Erythroblast (primary cell): ENCODE data around the gene GPR137B.
A peak's percentile ranks its signal among the peaks of the same experiment; 100 is the strongest.
"Not testable (repeated sequence)": the region's sequence is repeated elsewhere in the genome, so short reads cannot be mapped to it uniquely, and the experiment has no call there.

Experiments used
- DNase-seq, 2 experiments: peaks; one replicate each; lab custom pipeline; 2025; lab: John Stamatoyannopoulos, UW
- GATA1 ChIP-seq: IDR thresholded peaks from 2 replicates; pipeline ENCODE4 v1.6.1; 2011; ENCODE audit warnings: low read depth, mild to moderate bottlenecking, control low read depth, low read length, moderate library complexity
- POLR2A ChIP-seq: IDR thresholded peaks from 2 replicates; pipeline ENCODE4 v1.6.1; 2011; ENCODE audit warnings: mild to moderate bottlenecking, low read length

GPR137B gene

DNA sequence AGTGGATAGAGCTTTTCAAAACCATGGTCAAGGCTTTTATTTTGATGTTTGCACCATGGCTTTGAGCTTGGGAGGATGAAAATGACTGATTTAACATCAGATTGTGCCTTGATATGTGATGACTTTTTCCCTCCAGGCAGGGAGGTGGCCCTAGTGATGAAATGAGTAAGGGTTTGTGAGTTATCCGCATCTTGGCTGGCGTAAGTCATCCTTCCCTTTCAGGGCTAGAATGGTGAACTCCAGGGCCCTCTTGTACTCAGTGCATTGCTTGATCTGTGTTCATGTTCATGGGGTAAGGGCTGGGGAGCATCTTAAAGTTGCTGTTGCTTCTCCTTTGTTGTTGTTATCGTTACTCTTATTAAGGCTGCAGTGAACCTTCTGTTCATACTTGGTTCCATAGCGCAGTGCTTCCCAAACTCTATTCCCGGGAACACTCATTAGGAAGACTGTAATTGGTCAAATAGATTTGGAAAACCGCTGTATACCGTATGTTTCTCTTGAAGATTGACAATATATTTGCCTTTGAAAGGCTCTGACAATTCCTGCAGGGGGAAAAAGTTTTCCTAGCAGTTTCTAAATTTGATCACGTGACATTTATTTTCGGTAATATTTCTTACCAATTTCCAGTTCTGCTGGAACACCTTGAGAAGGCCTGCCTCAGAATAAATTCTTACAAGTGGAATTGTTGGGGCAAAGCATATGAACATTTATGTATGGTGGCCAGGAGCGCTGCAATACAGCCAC is 23.1 kb downstream of the GPR137B start:
- no peak for DNase-seq
- no peak for TF ChIP-seq POLR2A

DNA sequence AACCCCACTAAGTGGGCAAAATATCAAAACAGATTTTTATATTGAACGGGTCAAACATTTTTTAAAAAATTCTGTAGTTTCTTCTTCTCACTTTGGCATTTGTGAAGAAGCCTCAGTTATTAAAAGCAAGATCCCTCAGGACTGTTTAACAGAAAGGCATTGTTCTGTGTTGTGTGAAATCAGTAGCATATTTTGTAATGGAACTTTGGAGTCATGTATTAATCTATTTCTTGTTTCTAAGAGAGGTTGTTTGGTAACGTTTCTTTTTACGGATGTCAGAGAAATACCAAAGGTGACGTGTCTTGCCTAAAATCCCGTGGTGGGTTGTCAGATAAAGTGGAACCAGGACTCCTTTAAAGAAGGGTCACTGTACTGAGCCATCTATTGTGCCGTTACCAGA is 23.7 kb downstream of the GPR137B start:
- TF ChIP-seq POLR2A (no peak), GATA1 (no peak)
- DNase-seq = no peak

GRCh38 chr1:236167154-236167553 is 24.8 kb downstream of the GPR137B start:
- no peak for TF ChIP-seq GATA1
- no peak for TF ChIP-seq POLR2A
- DNase-seq = no peak

GRCh38 chr1:236167578-236167977 is 25.2 kb downstream of the GPR137B start:
- DNase-seq = no peak
- TF ChIP-seq GATA1 = no peak
- no peak for TF ChIP-seq POLR2A

- TF ChIP-seq GATA1 = no peak
- TF ChIP-seq POLR2A = no peak
- peak in 1 of 2 experiments; percentile 15 for DNase-seq
Measured at GRCh38 chr1:236168716-236169429, 26.5 kb downstream of the GPR137B start.

GRCh38 chr1:236172041-236172579 is 29.8 kb downstream of the GPR137B start:
- TF ChIP-seq POLR2A (no peak), GATA1 (no peak)
- DNase-seq = no peak

- TF ChIP-seq POLR2A (no peak), GATA1 (no peak)
- DNase-seq = no peak
Measured at GRCh38 chr1:236173174-236173767, 30.9 kb downstream of the GPR137B start.

GRCh38 chr1:236175642-236176336 is 33.5 kb downstream of the GPR137B start:
- TF ChIP-seq GATA1 (no peak), POLR2A (no peak)

GRCh38 chr1:236176337-236177336 is 34.3 kb downstream of the GPR137B start:
- TF ChIP-seq GATA1 = no peak
- TF ChIP-seq POLR2A = no peak

More at GRCh38 chr1:236175642-236176336, 33.5 kb downstream of the GPR137B start:
- DNase-seq = no peak

DNA sequence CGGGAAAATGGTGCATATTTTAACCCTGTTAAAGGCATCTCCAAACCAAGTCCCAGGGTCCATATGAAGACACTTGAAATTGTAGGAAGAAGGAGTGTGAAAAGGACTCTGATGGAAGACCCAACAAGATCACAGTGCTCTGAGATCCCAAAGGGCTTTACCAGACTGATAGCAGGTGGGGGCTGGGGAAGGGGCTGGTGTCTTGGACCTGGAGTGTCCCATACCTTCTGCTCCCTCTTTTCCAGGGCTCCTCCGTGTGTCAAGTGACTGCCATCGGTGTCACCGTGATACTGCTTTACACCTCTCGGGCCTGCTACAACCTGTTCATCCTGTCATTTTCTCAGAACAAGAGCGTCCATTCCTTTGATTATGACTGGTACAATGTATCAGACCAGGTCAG is 37.3 kb downstream of the GPR137B start:
- no peak for DNase-seq
- TF ChIP-seq GATA1 = no peak
- TF ChIP-seq POLR2A = no peak

More at GRCh38 chr1:236176337-236177336, 34.3 kb downstream of the GPR137B start:
- DNase-seq = no peak

DNA sequence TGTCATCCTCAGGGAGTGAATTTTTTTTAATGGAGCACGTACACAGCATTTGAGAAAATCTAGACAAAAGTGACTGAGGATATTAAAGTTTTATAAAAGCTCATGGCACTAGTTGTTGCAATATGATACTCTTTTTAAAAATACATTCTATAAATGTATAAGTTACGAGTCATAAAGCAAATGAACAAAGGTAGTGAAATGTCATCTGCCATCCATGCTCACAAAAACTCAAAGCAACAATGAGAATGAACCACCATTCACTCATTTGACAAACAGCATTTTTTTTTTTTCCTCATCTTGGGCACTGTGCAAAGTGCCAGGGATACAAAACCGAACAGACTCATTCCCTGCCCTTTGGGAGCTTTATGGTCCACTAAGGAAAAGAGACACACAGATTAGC is 38.7 kb downstream of the GPR137B start:
- TF ChIP-seq POLR2A (no peak), GATA1 (no peak)
- no peak for DNase-seq

GRCh38 chr1:236185687-236186086 is 43.3 kb downstream of the GPR137B start:
- DNase-seq = no peak
- TF ChIP-seq GATA1 (no peak), POLR2A (no peak)

DNA sequence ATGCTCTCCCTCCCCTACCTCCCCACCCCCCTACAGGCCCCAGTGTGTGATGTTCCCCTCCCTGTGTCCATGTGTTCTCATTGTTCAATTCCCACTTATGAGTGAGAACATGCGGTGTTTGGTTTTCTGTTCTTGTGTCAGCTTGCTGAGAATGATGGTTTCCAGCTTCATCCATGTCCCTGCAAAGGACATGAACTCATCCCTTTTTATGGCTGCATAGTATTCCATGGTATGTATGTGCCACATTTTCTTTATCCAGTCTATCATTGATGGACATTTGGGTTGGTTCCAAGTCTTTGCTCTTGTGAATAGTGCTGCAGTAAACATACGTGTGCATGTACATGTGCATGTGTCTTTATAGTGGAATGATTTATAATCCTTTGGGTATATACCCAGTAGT is 44.1 kb downstream of the GPR137B start:
- DNase-seq = not testable (repeated sequence)

DNA sequence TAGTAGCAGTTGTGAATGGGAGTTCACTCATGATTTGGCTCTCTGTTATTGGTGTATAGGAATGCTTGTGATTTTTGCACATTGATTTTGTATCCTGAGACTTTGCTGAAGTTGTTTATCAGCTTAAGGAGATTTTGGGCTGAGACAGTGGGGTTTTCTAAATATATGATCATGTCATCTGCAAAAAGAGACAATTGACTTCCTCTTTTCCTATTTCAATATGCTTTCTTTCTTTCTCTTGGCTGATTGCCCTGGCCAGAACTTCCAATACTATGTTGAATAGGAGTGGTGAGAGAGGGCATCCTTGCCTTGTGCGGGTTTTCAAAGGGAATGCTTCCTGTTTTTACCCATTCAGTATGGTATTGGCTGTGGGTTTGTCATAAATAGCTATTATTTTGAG is 45.7 kb downstream of the GPR137B start:
- not testable (repeated sequence) for DNase-seq
